ENCODE data around the gene TTC7B.

The TTC7B gene

DNA sequence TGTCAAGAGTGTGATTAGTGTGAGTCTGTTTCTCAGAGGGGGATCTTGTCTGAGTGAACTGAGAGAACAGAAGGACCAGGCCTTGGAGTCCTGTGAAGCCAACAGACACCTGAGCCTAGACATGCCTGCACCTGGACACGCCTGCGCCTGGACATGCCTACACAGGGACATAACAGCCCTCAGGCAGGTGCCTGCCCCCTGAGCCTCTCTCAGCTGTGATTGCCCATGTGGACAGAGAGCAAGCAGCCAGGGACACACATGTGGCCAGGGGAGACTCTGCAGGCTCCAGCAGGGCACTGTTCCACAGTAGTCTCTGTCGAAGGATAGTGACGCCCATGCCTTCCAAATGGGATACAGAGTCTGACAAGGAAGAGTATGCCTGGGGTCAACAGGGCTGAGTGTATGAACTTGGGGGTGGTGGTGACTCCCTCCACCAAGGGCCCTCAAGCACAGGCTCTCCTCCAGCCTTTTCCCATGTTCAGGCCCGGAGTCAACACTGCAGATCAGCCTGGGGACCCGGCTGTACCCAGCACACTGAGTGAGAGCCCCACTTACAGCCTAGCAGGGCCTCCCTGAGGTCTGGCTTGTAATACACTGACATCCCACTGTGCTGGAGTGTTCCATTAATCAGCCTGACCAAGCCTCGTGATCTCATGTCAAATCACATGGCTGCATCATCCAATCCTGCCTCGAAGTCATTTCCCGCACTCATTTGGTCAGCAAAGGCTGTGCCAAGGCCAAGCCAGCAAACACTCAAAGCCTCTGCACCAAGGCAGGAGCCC is 246.4 kb downstream of the TTC7B start:
- TF ChIP-seq, protein P1, sequence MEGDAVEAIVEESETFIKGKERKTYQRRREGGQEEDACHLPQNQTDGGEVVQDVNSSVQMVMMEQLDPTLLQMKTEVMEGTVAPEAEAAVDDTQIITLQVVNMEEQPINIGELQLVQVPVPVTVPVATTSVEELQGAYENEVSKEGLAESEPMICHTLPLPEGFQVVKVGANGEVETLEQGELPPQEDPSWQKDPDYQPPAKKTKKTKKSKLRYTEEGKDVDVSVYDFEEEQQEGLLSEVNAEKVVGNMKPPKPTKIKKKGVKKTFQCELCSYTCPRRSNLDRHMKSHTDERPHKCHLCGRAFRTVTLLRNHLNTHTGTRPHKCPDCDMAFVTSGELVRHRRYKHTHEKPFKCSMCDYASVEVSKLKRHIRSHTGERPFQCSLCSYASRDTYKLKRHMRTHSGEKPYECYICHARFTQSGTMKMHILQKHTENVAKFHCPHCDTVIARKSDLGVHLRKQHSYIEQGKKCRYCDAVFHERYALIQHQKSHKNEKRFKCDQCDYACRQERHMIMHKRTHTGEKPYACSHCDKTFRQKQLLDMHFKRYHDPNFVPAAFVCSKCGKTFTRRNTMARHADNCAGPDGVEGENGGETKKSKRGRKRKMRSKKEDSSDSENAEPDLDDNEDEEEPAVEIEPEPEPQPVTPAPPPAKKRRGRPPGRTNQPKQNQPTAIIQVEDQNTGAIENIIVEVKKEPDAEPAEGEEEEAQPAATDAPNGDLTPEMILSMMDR (conservative IDR thresholded peaks at IDR 0.05): no peak
- H3K27ac ChIP-seq: no peak overlapping the region

DNA sequence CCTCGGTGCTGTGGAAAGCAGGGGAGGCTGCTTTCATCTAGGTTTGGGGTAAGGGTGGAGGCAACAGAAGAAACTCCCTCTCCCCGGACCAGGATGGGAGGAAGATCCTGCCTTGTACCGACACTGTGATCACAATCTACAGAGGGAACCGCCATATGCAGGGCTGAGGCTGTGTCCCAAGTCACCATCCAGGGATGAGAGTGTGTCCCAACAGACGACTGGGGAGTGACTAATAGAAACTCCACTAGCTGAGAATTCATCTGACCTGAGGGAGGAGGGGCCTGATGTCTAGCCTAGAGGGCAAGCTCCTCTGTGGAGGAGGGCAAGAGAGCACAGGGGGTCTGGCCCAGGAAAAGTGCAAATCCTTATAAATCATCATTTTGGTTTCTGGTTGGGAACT is 247.0 kb downstream of the TTC7B start:
- TF ChIP-seq, protein P1 (conservative IDR thresholded peaks at IDR 0.05): no peak
- H3K27ac ChIP-seq: no peak overlapping the region

DNA sequence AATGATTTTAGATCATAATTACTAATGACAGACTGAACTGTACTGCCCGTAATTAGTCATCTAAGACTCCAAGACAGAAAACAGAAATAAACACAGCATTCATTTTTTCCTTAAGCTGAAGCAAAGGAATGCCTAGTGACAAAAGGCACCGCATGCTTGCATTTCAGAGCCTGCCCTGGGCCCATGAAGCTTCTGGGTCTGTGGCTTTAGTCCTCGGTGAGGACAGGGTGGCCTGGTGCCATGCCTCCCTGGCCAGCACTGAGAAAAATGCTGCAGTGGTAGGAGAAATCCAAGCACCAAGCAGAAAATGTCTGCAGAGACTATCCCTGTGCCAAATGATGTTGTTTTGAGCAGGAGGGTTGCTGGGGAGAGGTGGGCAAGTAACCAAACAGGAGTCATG is 247.8 kb downstream of the TTC7B start:
- TF ChIP-seq, protein P1 (conservative IDR thresholded peaks at IDR 0.05): no peak
- no peak overlapping the region for H3K27ac ChIP-seq

DNA sequence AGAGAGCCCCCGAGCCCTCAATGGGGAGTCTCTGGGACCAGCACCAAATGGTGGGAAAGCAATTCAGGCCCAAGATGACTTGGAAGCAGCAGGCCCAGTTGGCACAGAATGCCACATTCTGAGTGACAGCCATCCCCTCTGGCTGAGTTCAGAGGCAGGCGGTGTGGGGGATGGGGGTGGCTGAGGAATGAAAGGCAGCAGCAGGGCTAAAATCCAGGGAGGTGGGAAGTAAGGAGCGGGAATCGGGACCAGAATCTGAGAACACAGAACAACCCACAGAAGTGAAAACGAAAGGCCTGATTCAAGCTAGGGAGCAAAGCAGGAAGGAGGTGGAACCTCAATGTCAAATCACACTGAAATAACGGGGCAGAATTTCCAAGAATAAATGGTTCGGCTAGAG is 248.2 kb downstream of the TTC7B start:
- TF ChIP-seq, protein P1 (conservative IDR thresholded peaks at IDR 0.05): no peak
- H3K27ac ChIP-seq: no peak overlapping the region

DNA sequence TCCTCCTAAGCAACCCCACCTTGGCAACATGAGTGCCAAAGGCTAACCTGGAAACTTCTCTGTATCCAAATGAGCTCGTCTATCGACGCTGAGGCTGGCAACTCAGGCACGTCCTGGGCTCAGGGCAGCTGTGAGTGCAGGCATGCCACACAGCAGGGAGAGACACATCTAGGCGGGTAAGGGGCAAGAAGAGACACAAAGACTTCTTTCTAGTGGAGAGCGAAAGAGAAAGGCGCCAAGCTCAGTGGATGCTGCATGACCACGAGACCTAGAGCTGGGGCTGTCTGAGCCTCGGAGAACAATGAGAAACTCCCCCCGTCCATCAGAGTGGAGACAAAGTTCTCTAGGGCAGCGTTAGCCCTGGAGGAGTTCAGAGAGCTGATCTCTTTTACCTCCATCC is 249.0 kb downstream of the TTC7B start:
- no peak overlapping the region for H3K27ac ChIP-seq
- TF ChIP-seq, protein P1 (conservative IDR thresholded peaks at IDR 0.05): no peak

DNA sequence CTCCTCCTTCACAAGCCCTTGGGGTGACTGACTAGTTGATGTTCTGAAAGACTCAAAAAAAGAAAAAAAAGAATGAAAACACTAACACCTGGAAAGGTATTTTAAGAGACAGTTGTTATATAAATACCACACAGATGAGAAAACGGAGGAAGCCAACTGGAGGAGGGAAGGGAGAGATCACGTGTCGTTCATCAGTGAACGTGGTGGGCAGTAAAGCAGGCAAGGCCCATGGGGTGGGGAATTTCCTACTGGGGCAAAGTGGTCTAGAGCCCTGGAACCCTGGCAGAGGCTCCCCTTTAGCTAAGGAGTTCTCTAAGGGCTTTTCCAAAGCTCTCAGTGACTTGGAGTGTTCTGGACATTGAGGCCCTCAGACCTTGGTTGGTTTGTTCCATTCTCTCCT is 249.7 kb downstream of the TTC7B start:
- TF ChIP-seq, protein P1 (conservative IDR thresholded peaks at IDR 0.05): no peak
- no peak overlapping the region for H3K27ac ChIP-seq

DNA sequence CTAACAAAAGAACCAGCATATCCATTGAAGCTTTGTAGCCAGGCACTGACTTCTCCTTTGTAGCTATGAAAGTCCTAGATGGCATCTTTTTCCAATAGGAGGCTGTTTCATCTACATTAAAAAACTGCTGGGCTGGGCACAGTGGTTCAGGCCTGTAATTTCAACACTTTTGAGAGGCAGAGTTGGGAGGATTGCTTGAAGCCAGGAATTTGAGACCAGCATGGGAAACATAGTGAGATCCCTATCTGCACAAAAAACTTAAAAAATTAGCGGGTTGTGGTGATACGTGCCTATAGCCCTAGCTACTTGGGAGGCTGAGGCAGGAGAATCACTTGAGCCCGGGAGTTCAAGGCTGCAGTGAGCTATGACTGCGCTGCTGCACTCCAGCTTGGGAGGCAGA is 251.7 kb downstream of the TTC7B start:
- no peak overlapping the region for H3K27ac ChIP-seq
- TF ChIP-seq, protein P1 (conservative IDR thresholded peaks at IDR 0.05): no peak
